OCI-LY1 (cell line): ENCODE results near the gene RANBP17.

ENCODE experiments used
- H2AFZ ChIP-seq: fragments of 200-600 bp; sonication (generic), shearing (Covaris generic); 2 replicates; pipeline ENCODE4 v1.6.0; 2014; ENCODE audit warnings: antibody characterized with exemption, mild to moderate bottlenecking, low read length
- H3F3A ChIP-seq: fragments of 200-600 bp; sonication (generic), shearing (Covaris generic); 2 replicates; pipeline ENCODE4 v1.6.0; 2014; ENCODE audit warnings: mild to moderate bottlenecking, antibody characterized with exemption, low read length, moderate library complexity; ENCODE audit not compliant: insufficient read depth
- H3K27ac ChIP-seq: fragments of 200-600 bp; sonication (generic); 2 replicates; pipeline ENCODE4 v1.5.1; 2014; ENCODE audit warnings: low read length, mixed run types, mild to moderate bottlenecking, low read depth; ENCODE audit not compliant: poor library complexity, severe bottlenecking
- H3K27me3 ChIP-seq: fragments of 200-600 bp; sonication (generic); 2 replicates; pipeline ENCODE4 v1.6.0; 2014; ENCODE audit warnings: antibody characterized with exemption, mild to moderate bottlenecking, low read length, moderate library complexity; ENCODE audit not compliant: insufficient read depth
- H3K36me3 ChIP-seq: fragments of 200-600 bp; sonication (generic); 2 replicates; pipeline ENCODE4 v1.6.1; 2014; ENCODE audit warnings: mild to moderate bottlenecking, antibody characterized with exemption, low read length, moderate library complexity, mixed read lengths; ENCODE audit not compliant: insufficient read depth
- H3K4me1 ChIP-seq: fragments of 200-600 bp; sonication (generic); 2 replicates; pipeline ENCODE4 v1.5.1; 2014; ENCODE audit warnings: mild to moderate bottlenecking, low read length, moderate library complexity; ENCODE audit not compliant: insufficient read depth, severe bottlenecking
- H3K4me2 ChIP-seq: fragments of 200-600 bp; sonication (generic), shearing (Covaris generic); 2 replicates; pipeline ENCODE4 v1.6.1; 2014; ENCODE audit warnings: low read length
- H3K4me3 ChIP-seq: fragments of 200-600 bp; sonication (generic); 2 replicates; pipeline ENCODE4 v1.5.1; 2014; ENCODE audit warnings: low read length, low read depth, mild to moderate bottlenecking, mixed read lengths; ENCODE audit not compliant: poor library complexity, severe bottlenecking
- H3K79me2 ChIP-seq: fragments of 200-600 bp; shearing (Covaris generic); 2 replicates; pipeline ENCODE4 v1.6.1; 2016; ENCODE audit warnings: mixed run types, low read length, mixed read lengths; ENCODE audit not compliant: insufficient read depth
- H3K9ac ChIP-seq: fragments of 200-600 bp; sonication (generic), shearing (Covaris generic); 2 replicates; pipeline ENCODE4 v1.6.1; 2014; ENCODE audit warnings: mild to moderate bottlenecking, low read length, mixed read lengths
- H3K9me2 ChIP-seq: fragments of 200-600 bp; sonication (generic), shearing (Covaris generic); 2 replicates; pipeline ENCODE4 v1.6.1; 2014; ENCODE audit warnings: low read depth, mild to moderate bottlenecking, low read length, mixed read lengths
- H3K9me3 ChIP-seq: fragments of 200-600 bp; shearing (Covaris generic); 2 replicates; pipeline ENCODE4 v1.6.1; 2014; ENCODE audit warnings: low read length, mixed read lengths
- H4K20me1 ChIP-seq: fragments of 200-600 bp; sonication (generic), shearing (Covaris generic); 2 replicates; pipeline ENCODE4 v1.6.0; 2016; ENCODE audit warnings: mild to moderate bottlenecking, low read length; ENCODE audit not compliant: insufficient read depth
- EZH2 ChIP-seq: fragments of 200-600 bp; sonication (generic), shearing (Covaris generic); IDR thresholded peaks from 2 replicates; pipeline ENCODE4 v1.8.0; 2017; ENCODE audit warnings: borderline replicate concordance, mixed run types, mild to moderate bottlenecking, antibody characterized with exemption, low read length, moderate library complexity, mixed read lengths
- TF ChIP-seq, protein P1 (sequence below): fragments of 200-600 bp; sonication (generic), shearing (Covaris generic); IDR thresholded peaks from 2 replicates; pipeline ENCODE4 v1.5.1; 2017; ENCODE audit warnings: mild to moderate bottlenecking, antibody characterized with exemption, low read length, moderate library complexity, mixed read lengths

Gene RANBP17

DNA sequence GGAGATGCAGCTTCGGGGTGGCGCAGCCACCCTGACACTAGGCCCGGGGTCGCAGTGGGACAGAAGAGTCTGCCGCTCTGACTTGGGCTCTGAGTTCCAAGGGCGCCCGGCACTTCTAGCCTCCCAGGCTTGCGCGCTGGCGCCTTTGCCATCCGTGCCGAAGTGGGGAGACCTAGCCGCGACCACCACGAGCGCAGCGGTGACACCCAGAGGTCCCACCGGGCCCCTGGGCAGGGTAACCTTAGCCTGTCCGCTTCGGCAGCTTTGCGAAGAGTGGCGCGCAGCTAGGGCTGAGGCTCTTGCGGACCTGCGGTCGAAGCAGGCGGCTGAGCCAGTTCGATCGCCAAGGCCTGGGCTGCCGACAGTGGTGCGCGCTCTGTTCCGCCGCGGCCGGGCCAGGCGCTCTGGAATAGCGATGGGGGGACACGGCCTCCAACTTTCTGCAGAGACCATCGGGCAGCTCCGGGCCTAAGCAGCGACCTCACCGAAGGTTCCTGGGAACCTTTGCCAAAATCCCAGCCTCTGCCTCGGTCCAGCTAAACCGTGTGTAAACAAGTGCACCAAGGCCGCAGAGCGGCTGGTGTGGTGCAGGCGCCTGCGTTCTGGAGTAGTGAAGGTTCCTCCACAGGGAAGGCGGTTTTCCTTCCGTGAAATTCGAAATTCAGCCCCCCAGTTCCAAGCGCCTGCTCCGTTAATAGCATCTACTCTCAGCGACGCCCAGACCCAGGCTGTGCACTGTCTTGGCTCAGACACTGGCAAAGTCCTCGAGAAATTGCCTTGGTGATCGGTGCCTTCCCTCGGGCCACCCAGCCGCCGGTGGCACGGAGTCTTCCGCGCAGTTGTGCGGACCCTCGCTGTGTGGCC is 454.7 kb downstream of the RANBP17 start:
- H3K27ac ChIP-seq, result no peak overlapping the region
- H3K4me2 ChIP-seq, result no peak overlapping the region
- no peak overlapping the region for H3K4me3 ChIP-seq
- H3K79me2 ChIP-seq, result no peaks in the 10 kb centered on the region
- no peak for TF ChIP-seq EZH2
- TF ChIP-seq, protein P1, sequence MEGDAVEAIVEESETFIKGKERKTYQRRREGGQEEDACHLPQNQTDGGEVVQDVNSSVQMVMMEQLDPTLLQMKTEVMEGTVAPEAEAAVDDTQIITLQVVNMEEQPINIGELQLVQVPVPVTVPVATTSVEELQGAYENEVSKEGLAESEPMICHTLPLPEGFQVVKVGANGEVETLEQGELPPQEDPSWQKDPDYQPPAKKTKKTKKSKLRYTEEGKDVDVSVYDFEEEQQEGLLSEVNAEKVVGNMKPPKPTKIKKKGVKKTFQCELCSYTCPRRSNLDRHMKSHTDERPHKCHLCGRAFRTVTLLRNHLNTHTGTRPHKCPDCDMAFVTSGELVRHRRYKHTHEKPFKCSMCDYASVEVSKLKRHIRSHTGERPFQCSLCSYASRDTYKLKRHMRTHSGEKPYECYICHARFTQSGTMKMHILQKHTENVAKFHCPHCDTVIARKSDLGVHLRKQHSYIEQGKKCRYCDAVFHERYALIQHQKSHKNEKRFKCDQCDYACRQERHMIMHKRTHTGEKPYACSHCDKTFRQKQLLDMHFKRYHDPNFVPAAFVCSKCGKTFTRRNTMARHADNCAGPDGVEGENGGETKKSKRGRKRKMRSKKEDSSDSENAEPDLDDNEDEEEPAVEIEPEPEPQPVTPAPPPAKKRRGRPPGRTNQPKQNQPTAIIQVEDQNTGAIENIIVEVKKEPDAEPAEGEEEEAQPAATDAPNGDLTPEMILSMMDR, result no peak
- no peaks in the 10 kb centered on the region for H3K9me2 ChIP-seq
- no peaks in the 10 kb centered on the region for H3K27me3 ChIP-seq
- no peaks in the 10 kb centered on the region for H3F3A ChIP-seq
- H4K20me1 ChIP-seq, result no peaks in the 10 kb centered on the region
- H3K9ac ChIP-seq, result no peak overlapping the region
- H2AFZ ChIP-seq, result no peak overlapping the region
- H3K4me1 ChIP-seq, result no peaks in the 10 kb centered on the region
- H3K9me3 ChIP-seq, result no peaks in the 10 kb centered on the region
- no peaks in the 10 kb centered on the region for H3K36me3 ChIP-seq

DNA sequence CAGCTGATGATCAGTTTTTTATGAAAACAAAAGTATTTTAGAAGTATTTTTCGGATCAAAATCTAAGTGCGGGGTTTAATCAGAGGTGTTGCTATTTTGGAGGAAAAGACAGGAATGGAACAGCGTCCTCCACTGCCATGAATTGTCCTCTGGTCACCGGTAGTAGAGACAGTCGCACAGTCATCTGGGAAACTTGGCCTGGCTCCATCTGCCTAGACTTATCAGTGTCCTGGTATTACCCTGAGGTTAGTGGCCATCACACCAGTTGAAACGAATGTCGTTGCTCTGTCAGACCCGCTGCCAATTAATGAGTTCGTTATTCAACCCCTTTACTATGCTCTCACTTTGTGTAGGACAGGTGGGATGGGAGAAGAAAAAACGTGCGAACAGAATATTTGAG is 455.4 kb downstream of the RANBP17 start:
- Histone ChIP-seq H3K27me3 (no peaks in the 10 kb centered on the region), H3K4me2 (no peak overlapping the region)

DNA sequence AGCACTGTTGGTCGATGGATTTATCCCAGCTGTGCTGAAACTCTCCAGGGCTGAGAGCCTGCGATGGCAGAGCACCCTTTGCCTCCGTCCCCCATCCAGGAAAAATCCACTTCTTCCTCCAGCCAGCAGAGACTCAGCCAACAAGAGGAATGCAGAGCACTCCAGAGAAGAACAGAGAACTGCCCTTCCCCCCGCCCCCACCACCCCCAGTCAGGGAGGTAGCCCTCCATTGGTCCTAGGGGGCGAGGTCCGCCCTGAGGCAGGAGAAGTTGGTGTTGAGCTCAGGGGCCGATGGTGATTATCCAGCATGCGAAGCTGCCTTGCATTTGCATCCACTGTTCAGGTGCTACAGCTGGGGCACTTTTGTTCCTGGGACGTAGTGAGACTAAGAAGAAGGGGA is 456.2 kb downstream of the RANBP17 start:
- no peaks in the 10 kb centered on the region for H3K27me3 ChIP-seq
- no peaks in the 10 kb centered on the region for H3K4me1 ChIP-seq
- H4K20me1 ChIP-seq, result no peaks in the 10 kb centered on the region
- H3F3A ChIP-seq, result no peaks in the 10 kb centered on the region
- no peak overlapping the region for H2AFZ ChIP-seq
- no peaks in the 10 kb centered on the region for H3K9me3 ChIP-seq
- H3K79me2 ChIP-seq, result no peaks in the 10 kb centered on the region
- TF ChIP-seq, protein P1, result no peak
- no peak for TF ChIP-seq EZH2
- H3K4me2 ChIP-seq, result no peak overlapping the region
- no peaks in the 10 kb centered on the region for H3K36me3 ChIP-seq
- H3K27ac ChIP-seq, result no peak overlapping the region
- no peak overlapping the region for H3K9ac ChIP-seq
- H3K4me3 ChIP-seq, result no peak overlapping the region
- no peaks in the 10 kb centered on the region for H3K9me2 ChIP-seq

More for the DNA sequence above, 455.4 kb downstream of the RANBP17 start:
- Histone ChIP-seq H3K4me1 (no peaks in the 10 kb centered on the region), H3K9ac (no peak overlapping the region), H3F3A (no peaks in the 10 kb centered on the region), H3K4me3 (no peak overlapping the region), H3K9me3 (no peaks in the 10 kb centered on the region), H3K9me2 (no peaks in the 10 kb centered on the region), H3K27ac (no peak overlapping the region), H3K36me3 (no peaks in the 10 kb centered on the region), H3K79me2 (no peaks in the 10 kb centered on the region), H4K20me1 (no peaks in the 10 kb centered on the region), H2AFZ (no peak overlapping the region)
- TF ChIP-seq, protein P1, result no peak
- no peak for TF ChIP-seq EZH2
